AG09309 (cell line): ENCODE measurements around the gene UBE2O.

Experiments
- DNase-seq: peaks from one replicate; pipeline ENCODE4 v3.0.0-alpha.2; 2010; ENCODE audit warnings: low read depth
- H3K4me3 ChIP-seq: 2 replicates; pipeline ENCODE4 v1.5.1; 2011; ENCODE audit warnings: mild to moderate bottlenecking, low read depth, low read length, moderate library complexity; ENCODE audit not compliant: control insufficient read depth
- TF ChIP-seq, protein P1 (sequence below): IDR thresholded peaks from 2 replicates; pipeline ENCODE4 v1.5.1; 2011; ENCODE audit warnings: mild to moderate bottlenecking, low read depth, low read length, inconsistent platforms; ENCODE audit not compliant: insufficient read depth, control insufficient read depth; ENCODE audit errors: missing control alignments

UBE2O gene

GRCh38 chr17:76452660-76453430 is at the start of gene UBE2O:
UBE2O (minus strand) TSS chr17:76453152; CDS start chr17:76453141, 11 bp downstream.
- no peak for DNase-seq
- H3K4me3 ChIP-seq: peak within 1 kb of the TSS; percentile 82
- TF ChIP-seq, protein P1, sequence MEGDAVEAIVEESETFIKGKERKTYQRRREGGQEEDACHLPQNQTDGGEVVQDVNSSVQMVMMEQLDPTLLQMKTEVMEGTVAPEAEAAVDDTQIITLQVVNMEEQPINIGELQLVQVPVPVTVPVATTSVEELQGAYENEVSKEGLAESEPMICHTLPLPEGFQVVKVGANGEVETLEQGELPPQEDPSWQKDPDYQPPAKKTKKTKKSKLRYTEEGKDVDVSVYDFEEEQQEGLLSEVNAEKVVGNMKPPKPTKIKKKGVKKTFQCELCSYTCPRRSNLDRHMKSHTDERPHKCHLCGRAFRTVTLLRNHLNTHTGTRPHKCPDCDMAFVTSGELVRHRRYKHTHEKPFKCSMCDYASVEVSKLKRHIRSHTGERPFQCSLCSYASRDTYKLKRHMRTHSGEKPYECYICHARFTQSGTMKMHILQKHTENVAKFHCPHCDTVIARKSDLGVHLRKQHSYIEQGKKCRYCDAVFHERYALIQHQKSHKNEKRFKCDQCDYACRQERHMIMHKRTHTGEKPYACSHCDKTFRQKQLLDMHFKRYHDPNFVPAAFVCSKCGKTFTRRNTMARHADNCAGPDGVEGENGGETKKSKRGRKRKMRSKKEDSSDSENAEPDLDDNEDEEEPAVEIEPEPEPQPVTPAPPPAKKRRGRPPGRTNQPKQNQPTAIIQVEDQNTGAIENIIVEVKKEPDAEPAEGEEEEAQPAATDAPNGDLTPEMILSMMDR: peak; percentile 43

DNA sequence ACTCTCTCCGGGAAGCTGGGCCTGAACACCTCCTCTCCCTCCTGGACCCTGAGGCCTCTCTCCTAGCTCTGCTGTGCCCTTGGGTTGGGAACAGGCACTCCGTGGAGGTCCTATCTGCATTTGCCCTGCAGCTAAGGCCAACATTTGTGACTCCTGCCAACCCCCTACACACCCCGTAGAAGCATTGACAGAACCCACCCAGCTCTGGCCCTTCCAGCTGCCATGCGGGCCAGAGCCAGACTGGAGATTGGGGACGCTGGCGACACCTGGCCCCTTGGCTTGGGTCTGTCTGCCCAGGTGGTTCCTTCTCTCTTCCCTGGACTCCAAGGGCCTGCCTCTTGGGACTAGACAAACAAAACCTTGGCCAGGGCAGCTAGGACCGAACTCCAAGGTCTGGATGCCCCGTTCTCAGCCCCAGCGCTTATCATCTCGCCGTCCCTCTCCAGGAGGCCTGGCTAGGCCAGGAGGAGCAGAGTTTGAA is 48.9 kb upstream of the UBE2O start:
- TF ChIP-seq, protein P1: no peak
- no peak for DNase-seq
- peak overlapping the region; percentile 44 for H3K4me3 ChIP-seq

- no peak for DNase-seq
- TF ChIP-seq, protein P1: no peak
- H3K4me3 ChIP-seq: peak within 1 kb of the TSS; percentile 44
Observed at GRCh38 chr17:76501018-76501826, 48.3 kb upstream of the UBE2O start, which contains the start of gene RHBDF2. RHBDF2 (minus strand) TSS chr17:76501423; CDS start chr17:76481524, 19,899 bp downstream.

DNA sequence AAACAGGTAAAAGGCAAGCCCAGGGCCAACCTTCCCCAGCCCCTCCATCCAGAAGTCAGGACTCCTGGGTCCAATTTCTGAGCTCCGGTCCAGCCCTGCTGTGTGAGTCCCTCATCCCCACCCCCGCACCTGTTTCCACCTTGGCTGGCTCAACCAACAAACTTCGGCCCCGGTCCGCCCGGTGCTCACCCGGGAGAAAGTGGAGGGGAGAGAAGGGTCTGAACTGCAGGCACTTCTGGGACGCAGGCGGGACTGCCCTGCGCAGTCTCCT is 47.7 kb upstream of the UBE2O start:
- TF ChIP-seq, protein P1: no peak
- H3K4me3 ChIP-seq: peak overlapping the region; percentile 44
- DNase-seq: no peak

GRCh38 chr17:76500074-76500746 is 47.3 kb upstream of the UBE2O start:
- no peak for DNase-seq
- TF ChIP-seq, protein P1: no peak
- H3K4me3 ChIP-seq: peak overlapping the region; percentile 44

DNA sequence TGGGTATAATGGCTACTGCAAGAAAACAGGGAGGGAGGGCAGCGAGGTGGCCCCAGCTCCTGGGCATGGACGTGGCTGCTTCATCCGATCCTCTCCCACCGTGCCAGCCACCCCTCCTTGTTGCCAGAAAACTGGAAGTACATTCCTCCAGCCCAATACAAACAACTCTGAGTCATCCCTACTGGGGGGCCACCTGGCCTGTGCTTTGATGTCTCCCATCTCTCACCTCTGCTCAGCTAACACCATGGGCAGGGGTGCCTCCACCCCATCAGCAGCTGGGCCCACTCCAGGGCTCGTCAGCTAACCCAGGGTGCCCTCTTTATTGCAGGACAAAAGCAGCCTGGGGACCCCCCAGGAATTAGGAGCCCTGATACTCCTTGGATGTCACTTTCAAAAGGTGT is 46.3 kb upstream of the UBE2O start:
- TF ChIP-seq, protein P1: no peak
- DNase-seq: no peak
- no peak overlapping the region for H3K4me3 ChIP-seq
